ENCODE data around the gene TMEM63C. TPM values are rescaled to one million over a fixed set of nuclear protein-coding genes. Genes with fewer than 3 reads are reported as not detected.
"Not testable (repeated sequence)": the region's sequence is repeated elsewhere in the genome, so short reads cannot be mapped to it uniquely, and the experiment has no call there.

Gene TMEM63C
- total and polyA plus RNA-seq, 2 donors (not counting 3 experiments of a cell fraction or from before 2014, with no cell fraction given) = not detected

GRCh38 chr14:77279719-77280118 is 98.1 kb downstream of the TMEM63C start:
- Histone ChIP-seq H3K4me3 (replicated peaks in 1 of 3; ENCODE audit: insufficient read depth in 1 of 3, low read depth in 1 of 3, low read length in 3 of 3) (no peak overlapping the region), H3K27me3 (ENCODE audit: control insufficient read depth in 2 of 2, insufficient read depth in 2 of 2, low read length in 2 of 2) (no peaks in the 10 kb centered on the region), H3K4me1 (ENCODE audit: control insufficient read depth, extremely low read depth, insufficient read depth, low read length) (no peaks in the 10 kb centered on the region), H3K4me2 (ENCODE audit: insufficient read depth, low read length) (no peak overlapping the region), H3K9me3 (replicated peaks; ENCODE audit: control insufficient read depth, insufficient read depth, low read length) (no peaks in the 10 kb centered on the region), H3K9me1 (replicated peaks; ENCODE audit: control insufficient read depth, extremely low read depth, insufficient read depth, low read length) (no peaks in the 10 kb centered on the region), H3K79me2 (ENCODE audit: control insufficient read depth, insufficient read depth, low read length) (no peaks in the 10 kb centered on the region), H2AFZ (ENCODE audit: low read depth, low read length) (no peak overlapping the region), H3K9ac (replicated peaks; ENCODE audit: extremely low read depth, insufficient read depth, low read length) (no peak overlapping the region), H4K20me1 (replicated peaks; ENCODE audit: control insufficient read depth, extremely low read depth, insufficient read depth, low read length) (no peaks in the 10 kb centered on the region), H3K36me3 (ENCODE audit: control insufficient read depth in 2 of 2, extremely low read depth in 1 of 2, insufficient read depth in 2 of 2, low read length in 2 of 2) (peaks cover 9% of the 10 kb centered on the region in 2 experiments), H3K27ac (ENCODE audit: insufficient read depth, low read depth, low read length) (no peak overlapping the region)
- no TSS peak for BruUV-seq (replicated peaks)
- dilution Hi-C loops (cut with MboI; ENCODE audit: extremely low pct_ligation_motif_present, low sequenced_read_pairs) (no loop called here), intact Hi-C loops (cut with micrococcal nuclease) (no loop called here)
- DNase-seq (ENCODE audit: low read depth, low spot score) (no peak), FAIRE-seq (no peak)
- POLR2A ChIA-PET = no interaction called here
- no peak for TF ChIP-seq MAX (IDR thresholded peaks at IDR 0.05; ENCODE audit: insufficient read depth, insufficient read length)
- TF ChIP-seq GATA2 (IDR thresholded peaks at IDR 0.05; ENCODE audit: insufficient read depth, insufficient read length, low read depth, low read length) = no peak
- no peak for TF ChIP-seq CTCF (IDR thresholded peaks at IDR 0.05; ENCODE audit: extremely low read depth in 1 of 2, insufficient read depth in 1 of 2, low read depth in 1 of 2, low read length in 2 of 2)
- no peak for TF ChIP-seq POLR2AphosphoS5 (IDR thresholded peaks at IDR 0.05; ENCODE audit: insufficient read depth, low read depth, low read length)
- no peak for TF ChIP-seq FOS (IDR thresholded peaks at IDR 0.05; ENCODE audit: borderline replicate concordance, insufficient read depth, low read length)
- no peak for TF ChIP-seq EZH2 (IDR thresholded peaks at IDR 0.05; ENCODE audit: borderline replicate concordance, low read depth, low read length, severe bottlenecking)
- TF ChIP-seq JUN (IDR thresholded peaks at IDR 0.05; ENCODE audit: borderline replicate concordance, insufficient read depth, insufficient read length, low read depth) = no peak
- no peak for TF ChIP-seq POLR2A (IDR thresholded peaks at IDR 0.05; ENCODE audit: low read depth, low read length)
- no peak for TF ChIP-seq MYC (IDR thresholded peaks at IDR 0.05; ENCODE audit: low read depth, low read length)
- CTCF ChIA-PET = interaction anchor here (1.4 kb wide), 1 partner anchor 36 kb away, joined by 13 read pairs; no protein-coding TSS in a partner anchor

GRCh38 chr14:77280921-77281320 is 99.3 kb downstream of the TMEM63C start:
- H3K79me2 ChIP-seq (ENCODE audit: control insufficient read depth, insufficient read depth, low read length); BruUV-seq (replicated peaks); H3K27ac ChIP-seq (ENCODE audit: insufficient read depth, low read depth, low read length); CTCF ChIA-PET; POLR2A ChIA-PET; H4K20me1 ChIP-seq (replicated peaks; ENCODE audit: control insufficient read depth, extremely low read depth, insufficient read depth, low read length); intact Hi-C loops (cut with micrococcal nuclease); H2AFZ ChIP-seq (ENCODE audit: low read depth, low read length); DNase-seq (ENCODE audit: low read depth, low spot score); dilution Hi-C loops (cut with MboI; ENCODE audit: extremely low pct_ligation_motif_present, low sequenced_read_pairs); FAIRE-seq; H3K4me1 ChIP-seq (ENCODE audit: control insufficient read depth, extremely low read depth, insufficient read depth, low read length); H3K9ac ChIP-seq (replicated peaks; ENCODE audit: extremely low read depth, insufficient read depth, low read length); H3K9me3 ChIP-seq (replicated peaks; ENCODE audit: control insufficient read depth, insufficient read depth, low read length); H3K4me3 ChIP-seq (replicated peaks in 1 of 3; ENCODE audit: insufficient read depth in 1 of 3, low read depth in 1 of 3, low read length in 3 of 3); H3K4me2 ChIP-seq (ENCODE audit: insufficient read depth, low read length); H3K9me1 ChIP-seq (replicated peaks; ENCODE audit: control insufficient read depth, extremely low read depth, insufficient read depth, low read length); H3K27me3 ChIP-seq (ENCODE audit: control insufficient read depth in 2 of 2, insufficient read depth in 2 of 2, low read length in 2 of 2): not testable (repeated sequence)
- peaks cover 14 to 16% of the 10 kb centered on the region in 2 experiments for H3K36me3 ChIP-seq (ENCODE audit: control insufficient read depth in 2 of 2, extremely low read depth in 1 of 2, insufficient read depth in 2 of 2, low read length in 2 of 2)
